DMS114 treated with DMSO at 0.1 percent for 48 hours (cell line): ENCODE results near the gene MRC2.
A peak's percentile ranks its signal among the peaks of the same experiment; 100 is the strongest.

Source experiments
- DNase-seq: peaks from one replicate; lab custom pipeline; 2025; ENCODE audit not compliant: unreplicated experiment; lab: John Stamatoyannopoulos, UW

The MRC2 gene

DNA sequence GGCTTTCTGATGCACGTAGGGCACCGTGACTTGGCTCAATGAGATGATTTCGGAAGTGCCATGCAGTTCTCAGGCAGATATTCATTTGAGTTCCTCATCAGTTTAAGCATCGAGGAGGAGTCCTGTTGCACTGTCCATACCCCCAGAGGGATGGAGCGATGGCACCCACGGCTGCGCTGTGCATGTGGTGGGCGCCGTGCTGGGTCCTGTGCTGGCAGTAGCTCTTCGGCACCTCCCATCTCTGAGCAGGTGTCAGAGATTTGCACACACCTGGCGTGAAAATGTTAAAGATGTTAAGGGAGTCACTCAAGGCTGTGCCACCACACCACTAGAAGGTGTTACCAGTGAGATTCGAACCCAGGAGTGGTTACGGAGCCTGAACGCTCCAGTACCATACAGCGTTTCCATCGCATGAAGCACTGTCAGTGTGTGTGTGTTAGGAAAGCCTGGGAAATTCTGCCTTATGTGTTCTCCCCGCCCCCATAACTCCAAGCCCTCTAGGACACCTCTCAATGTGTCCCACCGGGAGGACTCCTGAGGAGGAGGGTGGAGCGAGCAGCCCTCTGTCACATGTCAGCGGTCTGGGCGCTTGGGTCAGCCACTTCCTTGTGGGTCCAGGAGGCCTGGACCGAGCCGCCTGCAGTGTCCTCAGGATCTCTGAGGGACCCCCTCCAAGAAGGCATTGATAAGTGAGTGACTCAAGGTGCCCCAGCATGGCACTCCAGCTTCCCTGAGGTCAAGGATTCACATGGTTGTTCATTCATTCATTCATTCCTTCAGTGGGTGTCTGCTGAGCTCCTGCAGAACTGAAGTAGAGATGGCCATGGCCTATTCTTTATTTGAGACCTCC lies 3.8 kb downstream of the MRC2 start:
- no peak for DNase-seq

DNA sequence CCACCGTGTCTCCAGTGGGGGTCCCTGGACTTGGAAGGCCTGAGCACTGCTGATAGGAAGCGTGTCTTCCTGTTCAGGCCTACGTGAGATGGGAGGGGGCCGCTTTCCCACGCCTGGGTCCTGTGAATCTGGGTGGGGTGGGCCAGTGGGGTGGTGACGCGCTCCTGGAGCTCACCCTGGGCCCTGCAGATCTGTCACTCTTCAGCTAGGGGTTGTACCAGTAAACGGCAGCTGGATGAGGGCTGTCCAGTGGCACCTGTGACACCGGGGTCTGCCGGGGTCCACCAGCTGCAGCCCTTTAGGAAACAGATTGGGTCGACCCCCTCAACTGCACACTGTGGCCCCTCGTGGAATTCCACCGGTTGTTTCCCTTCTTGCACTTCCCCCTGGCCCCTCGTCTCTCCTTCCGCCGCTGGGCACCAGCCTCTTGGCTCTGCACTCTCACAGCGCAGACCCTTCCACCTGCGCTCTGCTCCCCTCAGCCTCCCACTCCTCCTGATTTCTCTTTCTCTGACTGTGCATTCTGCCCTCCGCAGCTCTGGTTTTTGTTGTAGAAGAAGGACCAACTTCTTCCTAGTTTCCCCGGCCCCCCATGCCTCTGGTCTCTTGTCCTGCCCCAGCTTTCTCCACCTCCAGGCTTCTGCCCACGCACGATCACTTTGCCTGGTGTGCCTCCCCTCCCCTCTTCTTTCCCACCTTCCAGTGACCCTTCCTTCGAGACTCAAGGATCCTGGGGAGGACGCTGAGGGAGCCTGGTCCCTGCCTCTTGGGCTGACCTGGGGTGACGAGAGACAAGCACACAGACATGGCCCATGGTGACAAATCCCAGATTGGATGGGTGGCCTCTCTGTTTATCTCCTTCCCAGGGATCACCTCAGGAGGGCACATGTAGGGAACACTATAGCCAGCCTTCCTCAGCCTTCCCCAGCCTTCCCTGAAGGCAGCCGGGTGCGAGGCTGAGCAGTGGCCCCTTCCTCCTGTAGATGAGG lies 4.8 kb downstream of the MRC2 start:
- DNase-seq: no peak

DNA sequence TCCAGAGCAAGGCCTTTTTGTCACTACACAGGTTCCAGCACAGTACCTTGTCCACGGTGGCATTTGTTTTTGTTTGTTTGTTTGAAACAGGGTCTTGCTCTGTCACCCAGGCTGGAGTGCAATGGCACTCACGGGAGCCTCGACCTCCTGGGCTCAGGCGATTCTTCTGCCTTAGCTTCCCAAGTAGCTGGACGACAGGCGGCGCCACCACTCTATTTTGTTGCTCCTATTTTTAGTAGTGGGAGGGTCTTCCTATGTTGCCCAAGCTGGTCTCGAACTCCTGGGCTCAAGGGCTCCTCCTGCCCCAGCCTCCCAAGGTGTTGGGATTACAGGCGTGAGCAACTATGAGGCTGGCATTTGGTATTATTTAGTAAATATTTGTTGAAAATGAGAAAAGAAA lies 10.3 kb downstream of the MRC2 start:
- DNase-seq: no peak

- no peak for DNase-seq
Measured at GRCh38 chr17:62641153-62641552, 13.7 kb downstream of the MRC2 start.

DNA sequence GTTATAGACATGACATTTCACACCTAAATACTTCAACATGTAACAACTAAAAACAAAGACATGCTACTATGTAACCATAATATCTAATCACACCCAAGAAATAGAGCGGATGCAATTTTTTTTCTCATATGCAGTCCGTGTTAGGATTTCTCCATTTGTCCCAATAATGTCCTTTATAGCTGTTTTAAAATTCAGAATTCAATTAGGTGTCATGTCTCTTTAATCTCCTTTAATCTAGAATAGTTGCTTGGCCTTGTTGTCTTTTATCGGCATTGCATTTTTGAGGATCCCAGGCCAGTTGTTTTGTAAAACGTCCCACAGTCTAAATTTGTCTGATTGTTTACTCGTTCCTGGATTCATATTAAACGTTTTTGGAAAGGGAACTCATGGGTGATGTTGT lies 14.5 kb downstream of the MRC2 start:
- no peak for DNase-seq

DNA sequence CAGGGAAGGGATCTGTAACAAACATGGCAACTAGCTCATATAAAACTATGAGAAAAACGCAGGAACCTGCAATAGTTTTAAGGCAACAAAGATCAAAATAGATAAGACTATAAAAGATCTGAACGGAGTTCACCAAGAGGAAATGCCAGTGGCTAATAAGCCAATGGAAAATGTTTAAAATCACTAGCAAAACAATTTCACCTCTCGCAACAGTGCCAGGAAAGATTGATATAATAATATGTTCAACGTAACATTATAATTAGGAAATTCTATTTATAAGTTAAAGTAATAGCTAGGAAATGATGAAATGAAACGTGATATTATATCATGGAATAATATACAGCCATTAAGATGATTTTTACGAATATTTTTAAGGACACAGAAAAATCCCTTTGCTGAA lies 16.0 kb downstream of the MRC2 start:
- no peak for DNase-seq

DNA sequence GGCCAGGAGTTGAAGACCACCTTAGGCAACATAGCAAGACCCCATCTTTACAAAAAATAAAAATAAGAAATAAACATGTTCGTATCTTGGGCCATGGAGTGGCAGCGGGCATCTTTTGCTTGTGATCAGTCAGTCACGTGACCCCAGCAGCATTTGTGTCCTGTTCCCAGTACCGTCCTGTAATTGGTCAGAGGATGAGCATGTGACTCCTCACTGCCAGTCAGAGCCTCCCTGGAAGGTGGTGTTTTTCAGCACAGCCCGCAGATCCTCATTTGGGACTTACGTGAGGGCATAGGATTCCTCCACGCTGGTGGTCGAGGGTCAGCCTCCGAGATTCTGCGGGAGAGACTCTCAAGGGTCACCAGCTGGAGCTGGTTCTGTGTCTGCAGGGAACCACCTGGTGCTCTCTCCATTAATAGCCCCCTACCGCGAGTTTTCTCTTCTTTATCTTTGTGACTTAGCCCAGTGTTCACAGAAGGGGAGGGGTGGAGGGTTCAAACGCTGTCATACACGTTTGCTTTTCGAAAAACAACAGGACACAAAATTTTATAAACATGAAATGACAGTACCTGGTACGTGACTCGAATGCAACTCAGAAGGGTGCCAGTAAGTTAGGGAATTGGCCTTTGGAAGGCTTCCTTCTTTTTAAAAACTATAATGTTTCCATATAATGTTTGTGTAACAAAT lies 17.2 kb downstream of the MRC2 start:
- no peak for DNase-seq

DNA sequence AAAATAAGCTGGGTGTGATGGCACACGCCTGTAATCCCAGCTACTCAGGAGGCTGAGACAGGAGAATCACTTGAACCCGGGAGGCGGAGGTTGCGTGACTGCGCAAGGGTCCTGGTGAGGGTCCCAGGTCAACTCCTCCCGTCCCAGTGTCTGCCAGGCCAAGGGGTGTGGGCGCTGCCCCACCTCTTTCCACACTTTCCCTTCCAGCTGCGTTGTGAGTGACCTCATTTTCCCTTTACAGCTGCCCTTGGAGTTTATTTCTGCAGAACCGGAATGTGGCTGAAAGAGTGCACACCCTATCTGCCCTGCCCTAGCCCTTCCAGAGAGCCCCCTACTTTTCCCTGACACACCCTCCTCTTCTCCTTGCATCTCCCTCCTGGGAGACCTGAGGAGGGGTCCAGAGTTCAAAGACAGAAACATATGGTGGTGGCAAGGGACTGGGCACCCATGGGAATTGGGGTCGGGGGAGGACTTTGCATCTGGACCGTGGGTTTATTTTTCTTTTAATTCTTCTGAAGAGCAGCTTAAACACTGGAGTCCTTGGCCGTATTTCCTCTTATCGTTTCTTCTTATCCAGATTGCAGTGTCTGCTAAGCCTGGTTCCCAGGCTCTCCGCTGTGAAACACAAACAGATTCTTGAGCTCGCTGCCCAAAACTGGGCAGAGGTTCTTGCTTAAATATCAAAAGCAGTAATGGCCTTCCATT lies 20.9 kb downstream of the MRC2 start:
- no peak for DNase-seq

GRCh38 chr17:62648956-62649294 lies 21.5 kb downstream of the MRC2 start:
- no peak for DNase-seq

GRCh38 chr17:62649570-62649969 lies 22.1 kb downstream of the MRC2 start:
- DNase-seq: no peak

DNA sequence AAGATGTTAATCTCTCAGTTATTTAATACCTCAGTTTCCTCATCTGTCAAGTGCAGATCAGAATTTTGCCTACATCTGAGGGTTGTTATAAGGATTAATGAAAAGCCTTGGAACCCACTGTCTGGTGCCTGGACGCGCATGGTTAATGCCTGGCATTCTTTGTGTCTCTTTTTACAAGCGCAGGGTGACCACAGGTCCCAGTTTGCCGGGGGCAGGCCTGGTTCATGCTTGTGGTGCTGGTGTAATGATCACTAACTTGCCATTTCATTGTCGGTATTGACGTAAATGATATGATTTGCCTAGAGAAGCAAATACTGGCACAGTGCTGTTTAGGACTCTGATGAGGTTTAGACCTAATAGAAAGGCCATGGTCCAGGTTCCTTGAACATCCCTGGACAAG lies 23.1 kb downstream of the MRC2 start:
- no peak for DNase-seq

DNA sequence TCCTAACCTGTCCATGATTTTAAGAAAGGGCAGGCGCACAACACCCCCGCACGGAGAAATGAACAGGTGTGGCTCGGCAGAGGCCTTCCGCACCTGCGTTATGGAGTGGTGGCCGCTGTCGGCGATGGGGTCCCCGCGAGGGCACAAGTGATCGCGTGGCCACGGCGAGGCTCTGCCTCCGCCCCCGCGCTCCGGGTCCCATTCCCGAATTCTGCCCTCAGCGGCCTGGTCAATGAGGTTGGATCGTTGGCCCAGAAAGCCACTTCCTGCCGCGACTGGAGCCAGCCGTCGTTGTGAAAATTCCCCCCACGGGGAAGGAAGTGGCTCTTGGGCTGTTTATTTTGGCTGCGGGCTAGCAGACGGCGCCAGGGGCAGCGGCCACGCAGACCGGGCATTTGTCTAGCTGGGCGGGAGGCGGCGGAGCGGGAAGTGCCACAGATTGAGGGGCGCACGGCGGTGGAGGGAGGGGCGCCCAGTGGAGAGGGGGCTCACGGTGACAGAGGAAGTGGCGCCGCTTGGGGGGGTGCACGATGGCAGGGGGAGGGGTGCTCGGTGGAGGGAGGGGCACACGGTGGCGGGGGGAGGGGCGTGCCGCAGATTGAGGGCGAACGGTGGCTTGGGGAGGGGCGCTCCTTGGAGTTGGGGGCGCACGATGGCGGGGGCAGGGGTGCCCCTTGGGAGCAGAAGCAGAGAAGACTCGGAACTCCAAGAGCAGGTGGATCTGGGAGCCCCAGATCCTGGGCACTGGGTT lies 25.0 kb downstream of the MRC2 start:
- no peak for DNase-seq

- peak; percentile 30 for DNase-seq
Measured at GRCh38 chr17:62653002-62653825, 25.7 kb downstream of the MRC2 start.

DNA sequence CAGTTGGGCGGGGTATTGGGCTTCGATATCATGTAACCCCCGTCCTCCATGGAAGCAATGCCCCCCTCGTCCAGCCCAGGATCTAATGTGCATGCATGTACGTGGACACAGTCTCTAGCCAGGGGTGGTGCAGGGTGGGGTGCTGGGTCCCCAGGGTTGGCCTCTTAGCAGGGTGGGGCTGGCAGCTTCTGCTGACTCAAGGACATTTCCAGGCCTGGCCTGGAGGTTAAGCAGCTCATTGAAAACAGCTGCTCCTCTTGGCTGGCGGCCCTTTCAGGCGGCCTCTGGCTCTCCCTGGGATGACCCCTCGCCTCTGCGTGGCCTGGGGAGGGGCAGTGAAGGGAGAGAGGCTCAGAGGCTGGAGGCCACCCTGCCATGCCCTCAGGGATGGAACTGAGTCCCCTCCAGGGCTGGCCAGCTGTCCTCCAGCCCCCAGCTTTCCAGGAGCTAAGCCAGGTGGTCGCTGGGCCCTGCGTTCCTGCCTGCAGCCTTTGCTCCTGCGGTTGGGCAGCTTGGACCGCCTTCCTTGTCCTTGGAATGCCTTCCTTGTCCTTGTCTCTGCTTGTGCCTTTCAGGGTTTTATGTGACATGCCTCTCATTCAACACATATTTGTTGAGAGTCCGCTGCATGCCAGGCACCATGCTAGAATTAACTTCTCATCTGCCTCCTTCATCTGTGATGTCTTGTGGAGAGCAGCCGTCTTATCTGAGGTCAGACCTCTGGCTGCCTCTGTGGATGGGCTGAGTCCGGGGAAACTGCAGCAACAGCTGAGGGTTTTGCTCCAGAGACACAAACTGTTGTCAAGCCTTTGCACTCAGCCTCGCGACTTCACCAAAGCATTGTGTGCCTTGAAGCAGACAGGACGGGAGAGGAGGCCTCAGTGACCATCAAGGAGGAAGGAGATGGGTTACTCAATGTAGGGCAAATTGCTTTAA lies 26.6 kb downstream of the MRC2 start:
- no peak for DNase-seq

DNA sequence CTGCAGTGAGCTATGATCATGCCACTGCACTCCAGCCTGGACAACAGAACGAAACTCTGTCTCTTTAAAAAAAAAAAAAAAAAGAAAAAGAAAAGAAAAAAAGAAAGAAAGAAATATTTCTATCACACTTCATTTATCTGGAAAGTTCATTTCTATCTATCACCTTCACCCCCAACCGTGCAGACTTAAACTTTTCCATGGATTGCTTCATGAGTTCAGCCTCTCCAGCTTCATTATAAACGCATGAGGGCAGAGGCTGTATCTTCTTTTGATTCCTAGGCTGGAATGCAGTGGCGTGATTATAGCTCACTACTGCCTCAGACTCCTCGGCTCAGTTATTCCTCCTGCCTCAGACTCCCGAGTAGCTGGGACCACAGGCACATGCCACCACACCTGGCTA lies 28.2 kb downstream of the MRC2 start:
- no peak for DNase-seq

GRCh38 chr17:62656446-62656845 lies 29.0 kb downstream of the MRC2 start:
- no peak for DNase-seq

DNA sequence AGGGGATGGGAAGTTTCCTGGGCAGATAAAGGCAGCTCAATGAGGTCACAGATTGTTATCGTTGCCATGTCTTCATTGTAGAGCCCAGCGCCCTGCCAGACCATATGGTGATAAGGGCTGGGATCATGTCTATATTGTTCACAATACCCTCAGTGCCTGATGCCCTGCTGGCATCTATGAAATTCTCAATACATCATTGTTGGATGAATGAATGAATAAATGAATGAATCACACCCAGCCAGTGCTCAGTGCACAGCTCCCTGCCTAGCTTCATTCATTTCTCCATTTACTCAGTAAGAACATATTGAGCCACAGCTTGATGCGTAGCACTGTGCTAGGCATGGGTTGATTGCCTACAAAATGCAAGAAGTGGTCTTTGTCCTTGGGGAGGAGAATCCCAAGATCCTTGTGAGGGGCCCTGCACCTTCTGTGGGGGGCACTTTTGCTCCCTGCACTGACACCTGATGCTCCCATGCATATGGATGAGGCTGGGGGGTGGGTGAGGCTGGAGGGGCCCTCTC lies 29.7 kb downstream of the MRC2 start:
- no peak for DNase-seq

GRCh38 chr17:62657690-62658089 lies 30.2 kb downstream of the MRC2 start:
- no peak for DNase-seq
